SU-DHL-6 (cell line): ENCODE measurements around the gene PPP2R5C.

Experiments
- CTCF ChIP-seq: fragments of 200-600 bp; sonication (generic); IDR thresholded peaks from one replicate; pipeline ENCODE4 v1.5.1; 2017; ENCODE audit warnings: antibody characterized with exemption, mild to moderate bottlenecking, low read length, moderate library complexity; ENCODE audit not compliant: insufficient read depth, poor library complexity, severe bottlenecking
- EZH2phosphoT487 ChIP-seq: fragments of 200-600 bp; sonication (generic), shearing (Covaris generic); conservative IDR thresholded peaks from 2 replicates; pipeline ENCODE4 v1.6.1; 2018; ENCODE audit warnings: mild to moderate bottlenecking, antibody characterized with exemption, low read length, moderate library complexity, mixed read lengths

- TF ChIP-seq CTCF (no peak), EZH2phosphoT487 (no peak)
Observed at GRCh38 chr14:101966742-101967141, 205.2 kb downstream of the PPP2R5C start.
